ENCODE measurements around the gene TRIO.

DNA sequence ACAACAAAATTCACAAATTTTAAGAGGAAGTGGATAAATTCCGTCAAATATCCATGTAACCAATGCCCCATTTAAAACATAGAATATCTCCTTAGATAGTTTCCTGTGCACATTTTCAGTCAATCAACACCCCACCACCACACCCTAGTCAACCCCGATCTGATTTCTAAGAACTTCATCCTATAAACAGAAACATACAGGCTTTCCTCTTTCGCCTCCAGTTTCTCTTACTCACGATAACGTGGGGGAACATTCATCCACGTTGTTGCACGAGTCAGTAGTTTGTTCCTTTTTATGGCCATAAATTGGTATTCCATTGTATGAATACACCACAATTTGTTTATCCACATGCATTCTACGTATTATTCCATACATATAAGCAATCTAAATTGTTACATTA, 35.6 kb upstream of the TRIO start:
- TF ChIP-seq POLR2AphosphoS5 (IDR thresholded peaks at IDR 0.05; ENCODE audit: borderline replicate concordance, low read depth, low read length) = no peak
- no peak for TF ChIP-seq EZH2 (IDR thresholded peaks at IDR 0.05)
